NCI-H1930 (cell line): ENCODE data around the gene HEBP2.
"Not testable (repeated sequence)": the region's sequence is repeated elsewhere in the genome, so short reads cannot be mapped to it uniquely, and the experiment has no call there.

Experiments
- DNase-seq, 2 experiments: peaks; one replicate each; lab custom pipeline; 2025; lab: John Stamatoyannopoulos, UW

Gene HEBP2

DNA sequence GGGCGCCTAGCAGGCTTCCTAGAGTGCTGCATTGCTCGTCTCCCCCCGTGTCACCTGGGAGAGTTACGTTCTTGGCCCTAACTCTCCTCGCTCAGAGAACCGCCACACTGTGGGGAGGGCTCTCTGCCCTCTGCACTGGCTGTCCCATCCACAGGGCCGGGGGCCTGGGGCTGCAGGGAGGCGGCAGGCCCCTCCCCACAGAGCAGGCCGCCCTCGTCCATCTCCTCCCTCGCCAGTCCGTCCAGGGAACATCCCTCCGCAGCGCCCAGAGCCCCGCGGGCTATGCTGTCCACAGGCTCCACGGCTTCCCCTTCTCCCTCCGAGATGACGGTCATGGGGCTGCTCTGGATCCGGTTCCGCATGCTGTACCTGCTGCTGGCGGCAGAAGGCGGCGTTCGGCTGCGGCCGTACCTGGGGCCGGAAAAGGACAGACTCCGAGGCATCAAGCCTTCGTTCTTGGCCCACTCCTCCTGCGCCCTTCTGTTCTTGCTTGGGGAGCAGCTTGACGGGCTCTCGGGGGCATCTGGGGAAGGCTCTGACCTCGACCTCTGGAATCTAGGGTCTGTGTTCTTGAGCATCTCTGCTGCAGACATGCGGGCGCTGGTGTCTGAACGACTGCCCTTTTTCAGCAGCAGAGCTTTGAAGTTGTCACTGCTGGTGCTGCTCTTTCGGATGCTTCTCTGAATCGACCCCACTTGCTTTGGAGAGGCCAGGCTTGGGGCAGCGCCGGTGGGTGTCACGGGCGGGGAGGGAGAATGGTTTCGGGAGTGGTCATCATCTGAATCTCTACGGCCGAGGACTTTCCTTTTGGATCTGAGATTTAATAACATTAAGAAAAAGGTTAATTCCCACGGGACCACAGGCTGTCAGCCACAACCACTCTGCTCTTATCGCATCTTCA, 20.2 kb downstream of the HEBP2 start:
- no peak for DNase-seq

DNA sequence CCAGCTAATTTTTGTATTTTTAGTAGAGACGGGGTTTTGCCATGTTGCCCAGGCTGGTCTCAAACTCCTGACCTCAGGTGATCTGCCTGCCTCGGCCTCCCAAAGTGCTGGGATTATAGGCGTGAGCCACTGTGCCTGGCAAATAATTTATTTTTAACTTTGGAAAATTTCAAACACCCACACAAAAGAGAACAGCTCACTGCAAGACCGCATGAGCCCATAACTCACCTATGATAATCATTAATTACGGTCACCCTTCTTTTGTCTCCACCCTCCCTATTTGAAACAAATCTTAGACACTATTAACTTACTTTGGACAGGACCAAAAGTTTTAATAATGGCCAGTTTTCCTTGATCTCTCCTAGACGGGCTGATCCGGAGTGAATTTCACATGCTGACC, 21.2 kb downstream of the HEBP2 start:
- DNase-seq = not testable (repeated sequence)

DNA sequence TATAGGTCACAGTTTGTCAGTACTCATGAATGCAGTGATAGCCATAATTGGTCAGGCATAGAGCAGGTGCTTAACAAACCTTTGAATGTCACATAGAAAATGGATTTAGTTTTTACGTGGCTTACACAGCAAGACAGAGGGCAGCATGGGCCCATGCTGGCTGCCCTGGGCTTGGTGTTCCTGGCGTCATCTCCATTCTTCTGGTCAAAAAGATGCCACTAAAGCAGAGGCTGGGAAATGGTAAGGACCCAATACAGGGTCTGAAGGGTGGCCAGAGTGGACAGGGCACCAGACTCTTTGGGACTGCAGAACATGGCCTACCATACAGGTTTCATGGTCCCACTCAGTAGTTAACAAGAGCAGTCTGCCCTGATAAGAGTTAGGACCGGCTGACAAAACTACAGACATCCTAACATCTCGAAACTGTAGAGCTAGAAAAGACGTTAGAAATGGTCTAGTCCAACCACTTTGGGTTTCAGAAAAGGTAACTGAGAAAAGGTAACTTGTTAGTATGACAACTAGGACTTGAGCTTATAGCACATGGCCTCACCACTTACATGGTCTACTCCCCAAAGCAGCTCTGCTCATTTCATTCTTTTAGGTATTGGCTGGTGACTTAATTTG, 22.6 kb downstream of the HEBP2 start:
- no peak for DNase-seq

DNA sequence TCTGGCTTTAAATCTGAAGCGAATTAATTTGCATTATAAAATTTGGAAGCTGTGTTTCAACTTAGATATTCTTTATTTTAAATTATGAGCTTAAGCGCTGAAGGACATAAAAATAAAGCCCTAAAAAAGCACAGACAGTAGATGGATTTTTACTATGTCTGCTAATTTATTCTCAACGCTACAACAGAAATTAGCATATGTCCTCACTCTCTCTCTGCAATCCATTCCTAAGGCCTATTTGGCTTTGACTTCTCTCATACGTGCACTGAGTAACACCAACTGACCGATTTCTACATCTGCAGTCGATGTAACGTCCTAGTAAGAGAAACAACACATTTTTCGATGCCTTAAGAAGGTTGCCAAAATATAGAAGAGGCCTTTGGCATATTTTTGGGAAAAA, 23.7 kb downstream of the HEBP2 start:
- DNase-seq = no peak

DNA sequence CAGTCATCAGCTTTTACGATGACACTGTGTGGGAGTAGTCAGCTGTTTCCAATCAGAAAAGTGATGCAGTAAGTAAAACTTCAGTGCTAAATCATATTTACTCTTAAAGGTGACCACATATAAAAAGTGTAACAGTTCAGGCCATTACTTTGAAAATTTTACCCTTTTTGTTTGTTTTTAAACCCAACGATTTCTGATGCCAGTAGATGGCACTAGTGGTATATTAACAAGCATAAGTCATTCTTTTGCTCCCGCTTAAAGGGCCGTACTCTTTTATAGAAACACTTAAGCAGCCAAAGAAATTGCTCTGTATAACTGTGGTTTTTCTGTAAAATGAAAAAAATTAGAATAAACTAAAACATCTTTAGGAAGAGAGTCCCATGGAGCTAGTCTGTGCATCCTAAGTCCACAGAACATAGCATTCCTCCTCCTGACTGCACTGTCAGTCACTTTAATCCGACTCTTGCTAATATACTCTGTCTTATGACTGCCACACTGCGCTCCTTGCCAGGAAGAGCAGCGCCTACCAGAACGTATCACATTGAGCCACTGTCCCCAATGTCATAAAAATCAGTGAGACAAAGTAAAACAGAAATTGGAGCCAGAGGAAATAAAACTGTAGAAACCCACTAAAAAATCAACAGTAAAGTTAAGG, 25.0 kb downstream of the HEBP2 start:
- no peak for DNase-seq

DNA sequence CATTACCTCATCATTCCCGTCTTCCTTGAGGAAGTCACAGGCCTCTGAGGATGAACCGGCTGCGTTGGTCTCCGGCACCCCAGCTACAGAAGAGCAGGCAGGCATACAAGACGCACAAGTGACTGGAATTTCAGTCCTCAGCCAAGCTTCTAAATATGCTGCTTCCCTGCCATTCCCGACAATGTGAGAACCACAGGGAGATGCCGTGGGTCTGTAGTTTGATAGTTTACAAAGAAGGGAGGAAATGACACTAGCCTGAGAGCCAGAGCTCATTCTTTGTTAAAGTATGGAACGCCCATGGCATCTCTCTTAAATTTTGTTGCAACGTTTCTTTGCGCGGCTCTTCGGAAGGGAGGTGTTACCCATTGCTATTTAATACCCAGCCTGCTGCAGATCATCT, 25.7 kb downstream of the HEBP2 start:
- no peak for DNase-seq

DNA sequence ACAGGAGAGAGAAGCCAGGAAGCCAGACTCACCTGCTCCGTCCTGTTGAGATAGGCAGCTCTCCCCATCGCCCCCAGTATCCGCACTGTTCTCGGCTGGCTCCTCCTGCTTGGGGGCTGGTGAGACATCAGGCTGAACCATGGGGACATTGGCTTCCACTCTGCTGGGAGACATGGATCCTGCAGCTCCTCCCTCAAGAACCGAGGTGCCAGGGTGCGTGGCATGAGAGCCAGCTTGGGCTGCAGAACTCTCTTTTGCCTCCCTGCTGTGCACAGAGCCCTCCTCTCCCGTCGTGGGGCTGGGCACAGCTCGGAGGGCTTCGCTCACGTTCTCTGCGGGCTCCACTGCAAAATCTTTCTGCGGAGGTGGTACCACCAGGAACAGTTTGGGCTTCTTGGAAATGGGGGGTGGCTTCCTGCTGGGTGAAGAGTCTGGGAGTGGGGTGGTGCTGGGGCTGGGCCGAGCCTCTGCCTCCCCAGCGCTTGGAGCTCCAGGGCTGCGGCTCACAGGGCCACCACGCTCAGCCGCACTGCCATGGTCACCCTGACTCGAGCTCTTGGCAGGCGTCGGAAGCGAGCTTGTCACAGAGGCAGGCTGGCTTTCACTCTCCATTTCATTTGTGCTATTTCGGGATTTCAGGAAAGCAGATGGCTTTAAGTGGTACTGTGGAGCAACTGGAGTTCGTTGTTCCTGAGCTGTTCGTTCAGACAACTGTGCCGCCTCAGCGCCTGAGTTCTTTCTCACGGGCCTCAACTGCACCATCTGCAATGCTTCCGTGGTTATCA, 26.5 kb downstream of the HEBP2 start:
- DNase-seq = no peak

DNA sequence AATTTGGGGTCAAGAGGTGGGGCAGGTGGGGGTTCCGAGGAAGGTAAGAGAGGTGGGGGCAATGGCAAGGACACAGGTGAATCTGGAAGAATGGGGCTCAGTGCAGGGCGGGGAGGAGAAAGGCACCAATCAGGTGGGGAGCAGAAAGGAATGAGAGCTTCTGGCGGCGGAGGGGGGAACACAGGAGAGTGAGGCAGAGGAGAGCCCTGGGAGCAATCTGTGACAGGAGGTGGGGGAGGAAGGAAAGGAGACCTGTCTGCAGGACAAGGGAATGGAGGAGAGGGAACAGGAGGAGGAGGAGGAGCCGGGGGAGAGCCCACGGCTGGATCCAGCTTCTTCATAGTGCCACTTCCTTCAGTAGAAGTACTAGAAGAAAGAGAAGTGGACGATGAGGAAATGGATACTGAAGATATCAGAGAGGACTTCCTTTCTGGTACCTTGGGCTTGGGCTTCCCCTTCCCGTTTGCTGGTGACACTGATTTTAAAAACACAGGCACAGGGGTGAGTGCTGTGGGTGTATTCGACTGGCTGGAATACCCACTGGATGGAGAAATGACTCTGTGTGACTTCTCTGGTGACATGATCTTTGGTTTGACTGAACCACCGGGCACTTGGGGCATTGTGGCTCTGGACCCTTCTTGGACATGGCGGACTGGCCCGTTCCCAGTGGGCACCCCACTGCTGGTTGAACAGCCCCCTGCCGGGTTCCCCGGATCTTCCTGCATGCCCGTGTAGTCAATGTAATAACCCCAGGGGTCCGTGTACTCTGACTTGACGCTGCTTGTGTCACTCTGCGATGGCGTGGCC, 27.4 kb downstream of the HEBP2 start:
- DNase-seq = no peak

DNA sequence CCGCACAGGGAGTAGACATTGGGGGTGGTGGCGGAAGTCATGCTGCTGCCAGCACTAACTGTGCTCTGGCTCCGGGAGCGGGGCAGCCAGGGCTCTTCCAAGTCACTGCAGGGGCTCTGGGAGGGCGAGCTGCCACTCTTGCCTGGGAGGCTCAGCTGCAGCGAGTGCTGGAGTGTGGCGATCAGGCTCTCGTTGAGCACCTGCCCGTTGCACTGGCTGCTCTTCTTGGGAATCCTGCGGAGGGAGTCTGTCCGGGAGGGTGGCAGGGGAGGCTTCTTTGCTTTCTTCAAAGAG, 28.0 kb downstream of the HEBP2 start:
- DNase-seq = no peak

DNA sequence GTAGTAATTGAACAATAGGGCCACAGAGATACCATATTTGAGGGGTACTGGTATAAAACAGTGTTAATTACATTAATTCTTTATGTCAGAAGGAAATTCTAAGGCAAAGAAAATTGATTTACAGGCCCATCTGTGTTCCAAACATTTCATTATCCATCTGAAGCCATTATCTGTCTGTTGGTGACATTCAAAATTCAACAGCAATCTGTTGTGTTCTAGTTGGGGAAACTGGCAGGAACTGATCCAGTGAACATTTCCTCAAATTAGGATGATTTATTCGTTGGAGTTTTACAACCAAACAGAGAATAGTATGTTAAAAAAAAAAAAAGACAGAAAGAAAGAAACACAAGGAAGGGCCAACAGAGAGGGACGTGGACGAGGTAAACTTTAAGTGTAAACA, 30.1 kb downstream of the HEBP2 start:
- DNase-seq = no peak

DNA sequence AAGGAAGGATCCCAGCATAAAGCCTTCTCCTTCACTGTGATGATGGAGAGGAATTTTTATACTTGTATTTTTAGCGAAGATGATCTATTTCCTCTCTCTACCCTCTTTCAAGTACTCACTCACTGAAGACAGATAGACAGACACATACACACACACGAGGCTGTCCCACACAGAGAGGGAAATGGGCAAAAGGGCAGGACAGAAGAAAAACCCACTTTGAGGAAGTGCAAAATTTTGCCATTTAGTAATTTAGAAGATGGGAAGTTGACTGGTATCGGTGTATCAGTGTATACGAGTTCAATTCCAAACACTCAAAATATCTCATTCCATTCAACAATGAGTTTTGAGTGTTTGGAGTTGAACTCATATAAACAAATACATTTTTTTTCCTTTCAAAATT, 30.9 kb downstream of the HEBP2 start:
- DNase-seq = no peak

DNA sequence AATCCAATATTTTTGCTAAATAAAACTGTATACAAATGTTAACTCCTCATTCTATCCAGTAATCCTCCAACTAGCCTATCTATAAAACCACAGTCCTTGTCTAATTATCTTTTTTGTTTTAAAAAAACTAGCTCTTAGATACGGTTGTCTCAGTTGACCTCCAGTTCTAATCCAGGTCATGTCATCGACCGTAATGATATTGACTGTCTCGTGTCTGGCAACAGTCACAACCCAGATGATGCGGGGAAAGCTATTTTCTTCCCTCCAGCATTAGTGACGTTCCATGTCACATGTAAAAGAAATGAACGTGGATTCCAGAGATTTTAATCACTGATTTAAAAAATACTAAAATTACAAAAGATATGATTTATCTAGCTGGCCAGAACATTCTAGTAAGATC, 35.5 kb downstream of the HEBP2 start:
- DNase-seq = no peak

DNA sequence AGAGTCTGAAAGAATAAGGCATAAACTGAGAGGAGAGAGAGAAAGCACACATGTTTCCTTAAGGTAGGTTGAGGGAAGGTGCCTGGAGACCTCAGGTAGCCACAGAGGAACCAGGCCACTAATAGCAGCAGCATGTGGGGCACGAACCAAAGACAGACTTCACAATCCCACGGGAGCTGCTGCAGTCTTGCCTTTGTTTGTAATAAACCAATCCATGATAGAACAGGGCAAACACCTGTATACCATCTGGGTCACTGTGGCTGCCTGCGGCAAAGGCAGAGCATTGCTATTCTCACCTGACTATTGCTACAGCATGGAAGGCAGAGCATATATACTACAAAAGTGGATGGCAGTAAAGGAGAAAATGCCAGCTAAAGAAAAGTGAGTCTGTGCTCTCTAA, 36.3 kb downstream of the HEBP2 start:
- no peak for DNase-seq

DNA sequence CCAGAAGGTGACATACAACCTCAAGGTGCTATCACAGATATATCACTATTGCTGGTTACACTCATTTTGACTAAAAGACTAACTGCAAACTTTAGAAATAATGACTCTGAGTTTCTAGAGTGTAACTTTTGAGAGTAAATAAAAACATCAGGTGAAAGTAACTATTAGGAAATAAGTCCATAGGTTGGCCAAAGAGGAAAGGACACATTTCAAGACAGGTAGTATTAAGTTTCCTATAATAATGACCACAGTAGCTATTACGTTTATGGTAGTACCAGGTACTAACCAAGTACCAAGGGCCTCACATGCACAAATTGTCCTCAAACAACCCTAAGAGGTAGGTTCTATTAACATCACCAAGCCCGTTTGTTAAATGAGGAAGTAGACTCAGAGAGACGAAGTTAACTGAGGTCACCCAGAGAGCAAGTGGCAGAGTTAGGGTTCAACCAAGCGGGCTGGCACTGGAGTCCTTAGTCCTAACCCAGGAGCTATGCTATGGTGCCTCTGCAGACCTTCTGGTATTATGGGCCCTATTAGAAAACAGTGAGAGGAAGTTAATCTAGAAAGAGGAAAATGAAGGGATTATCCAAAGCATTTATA, 36.8 kb downstream of the HEBP2 start:
- DNase-seq = no peak

DNA sequence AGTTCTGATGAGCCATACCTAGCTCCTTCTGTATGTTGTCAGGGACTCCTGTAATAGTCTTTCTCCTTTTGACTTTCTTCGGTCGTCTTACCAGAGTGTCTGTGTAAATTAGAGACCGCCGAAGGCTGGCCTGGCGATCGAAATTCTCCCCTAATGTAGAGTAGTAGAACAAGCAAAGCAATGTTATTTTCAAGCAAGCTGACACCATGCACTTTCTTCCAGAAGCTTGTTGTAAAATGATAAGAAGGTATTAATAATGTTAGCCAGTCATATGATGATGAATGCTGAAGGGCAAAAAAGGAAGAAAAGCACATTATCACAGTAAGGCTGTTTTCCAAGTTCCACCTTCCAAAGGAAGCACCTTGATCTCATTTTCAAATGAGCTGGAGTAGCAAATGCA, 37.9 kb downstream of the HEBP2 start:
- no peak for DNase-seq

DNA sequence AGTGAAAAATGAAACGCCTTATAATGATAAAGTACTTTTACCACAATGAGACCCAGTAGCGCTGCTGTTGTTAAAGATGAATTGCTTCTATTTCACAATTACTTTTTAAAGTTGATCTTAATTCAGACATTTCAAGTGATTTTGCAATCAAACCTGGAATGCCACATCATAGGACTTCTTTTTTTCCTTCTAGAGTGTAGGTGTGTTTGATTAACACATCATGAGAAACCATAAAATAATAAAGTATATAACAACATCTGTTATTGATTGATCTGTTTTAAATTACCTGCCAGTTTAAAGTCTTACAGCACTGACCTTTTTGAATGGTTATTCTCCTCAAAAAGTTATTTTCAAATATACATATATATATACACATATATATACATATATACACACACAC, 38.6 kb downstream of the HEBP2 start:
- no peak for DNase-seq

DNA sequence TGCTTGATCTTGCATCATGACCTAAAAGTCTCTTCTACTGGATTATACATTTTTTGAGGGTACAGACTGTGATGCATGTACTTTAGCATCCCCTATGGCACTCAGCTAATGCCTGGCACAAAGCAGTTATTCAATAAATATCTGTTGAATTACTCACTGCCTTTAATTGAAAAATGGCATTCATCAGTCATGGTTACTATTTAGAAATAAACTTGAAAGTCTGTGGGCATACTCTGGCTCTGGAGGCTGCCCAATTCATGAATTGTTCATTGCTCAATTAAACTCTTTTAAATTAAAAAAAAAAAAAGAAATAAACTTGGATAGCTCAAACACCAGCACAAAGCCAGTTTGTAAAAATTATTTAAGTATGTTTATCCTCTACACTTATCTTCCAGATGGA, 40.0 kb downstream of the HEBP2 start:
- DNase-seq = no peak

DNA sequence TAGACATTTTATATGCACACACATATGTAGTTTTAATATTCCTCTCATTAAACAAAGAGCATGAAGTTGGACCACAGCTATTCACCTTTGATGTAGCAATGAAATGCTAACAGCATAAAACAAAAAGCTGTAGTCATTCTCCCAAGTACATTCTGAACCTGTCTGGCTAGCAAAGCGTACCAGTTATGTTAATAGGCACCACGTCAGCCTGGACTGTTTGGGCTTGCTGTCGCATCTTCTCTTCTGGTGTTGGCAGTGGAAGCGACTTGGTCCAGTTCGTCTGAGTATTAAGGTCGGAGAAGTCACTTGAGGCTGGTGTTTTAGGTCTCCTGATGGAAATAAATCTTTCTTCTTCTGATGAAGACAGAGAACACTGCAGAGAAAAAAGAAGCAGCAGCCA, 42.8 kb downstream of the HEBP2 start:
- DNase-seq = no peak

DNA sequence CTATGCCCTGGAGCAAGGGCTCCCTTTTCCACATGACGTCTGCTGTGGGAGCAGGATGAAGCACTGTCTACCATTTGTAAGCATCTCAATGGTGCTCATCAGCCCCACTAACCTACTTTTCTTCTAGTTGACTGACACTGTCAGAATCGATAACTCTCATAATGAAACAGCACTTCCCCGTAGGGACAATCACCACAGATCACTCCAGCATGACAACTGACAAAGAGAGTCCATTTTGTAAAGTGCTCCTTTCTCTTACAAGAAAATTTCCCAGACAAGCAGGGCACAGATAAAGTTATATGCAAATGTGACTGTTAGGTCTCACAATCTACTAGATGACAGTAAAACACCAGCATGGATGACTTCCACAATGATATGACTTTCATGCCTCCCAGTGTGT, 46.4 kb downstream of the HEBP2 start:
- no peak for DNase-seq

DNA sequence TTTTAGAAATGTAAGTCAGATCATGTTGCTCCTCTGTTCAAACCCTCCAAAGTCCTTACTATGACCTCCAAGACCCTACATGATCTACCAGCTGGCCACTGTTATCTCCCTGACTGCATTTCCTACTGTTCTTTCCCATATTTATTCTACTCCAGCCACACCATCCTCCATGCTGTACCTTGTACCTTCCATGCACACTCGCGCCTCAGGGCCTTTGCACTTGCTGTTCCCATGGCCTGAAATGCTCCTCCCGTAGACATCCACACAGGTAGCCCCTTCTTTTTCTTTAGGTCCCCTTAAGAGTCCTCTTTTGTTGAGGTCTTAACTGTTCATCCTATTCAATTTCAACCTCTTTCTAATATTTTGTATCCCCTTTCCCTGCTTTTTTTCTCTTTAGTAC, 47.0 kb downstream of the HEBP2 start:
- DNase-seq = no peak

DNA sequence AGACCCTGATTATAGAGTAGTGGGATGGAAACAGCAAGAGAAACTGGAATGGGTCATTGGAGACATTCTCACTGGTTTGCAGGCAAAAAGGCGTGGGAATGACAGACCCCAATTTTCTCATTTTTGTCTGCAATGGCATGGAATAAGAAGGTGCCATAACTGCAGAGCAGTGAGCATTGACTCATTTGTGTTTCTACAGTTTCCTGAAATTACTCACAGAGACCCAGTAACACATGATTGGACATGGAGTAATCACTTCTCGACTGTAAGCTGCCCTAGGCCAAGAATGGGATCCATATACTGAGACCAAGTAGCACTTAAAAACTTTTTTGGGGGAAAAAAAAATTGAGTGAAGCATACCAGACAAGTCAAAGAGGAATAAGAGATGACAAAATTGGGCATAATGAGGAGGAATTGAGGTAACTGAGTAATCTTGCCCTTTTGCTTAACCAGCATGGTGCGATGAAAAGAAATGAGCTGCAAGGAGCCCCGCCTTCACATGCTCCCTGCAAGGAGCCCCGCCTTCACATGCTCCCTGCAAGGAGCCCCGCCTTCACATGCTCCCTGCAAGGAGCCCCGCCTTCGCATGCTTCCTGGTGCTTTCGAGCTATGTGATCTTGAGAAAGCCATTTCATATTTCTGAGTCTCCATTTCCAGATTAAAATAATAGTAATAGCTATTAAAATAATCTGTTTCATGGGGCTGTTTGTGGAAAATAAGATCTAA, 51.1 kb downstream of the HEBP2 start:
- no peak for DNase-seq
